ENCODE results near the gene TNFAIP8L3.

TNFAIP8L3 gene

DNA sequence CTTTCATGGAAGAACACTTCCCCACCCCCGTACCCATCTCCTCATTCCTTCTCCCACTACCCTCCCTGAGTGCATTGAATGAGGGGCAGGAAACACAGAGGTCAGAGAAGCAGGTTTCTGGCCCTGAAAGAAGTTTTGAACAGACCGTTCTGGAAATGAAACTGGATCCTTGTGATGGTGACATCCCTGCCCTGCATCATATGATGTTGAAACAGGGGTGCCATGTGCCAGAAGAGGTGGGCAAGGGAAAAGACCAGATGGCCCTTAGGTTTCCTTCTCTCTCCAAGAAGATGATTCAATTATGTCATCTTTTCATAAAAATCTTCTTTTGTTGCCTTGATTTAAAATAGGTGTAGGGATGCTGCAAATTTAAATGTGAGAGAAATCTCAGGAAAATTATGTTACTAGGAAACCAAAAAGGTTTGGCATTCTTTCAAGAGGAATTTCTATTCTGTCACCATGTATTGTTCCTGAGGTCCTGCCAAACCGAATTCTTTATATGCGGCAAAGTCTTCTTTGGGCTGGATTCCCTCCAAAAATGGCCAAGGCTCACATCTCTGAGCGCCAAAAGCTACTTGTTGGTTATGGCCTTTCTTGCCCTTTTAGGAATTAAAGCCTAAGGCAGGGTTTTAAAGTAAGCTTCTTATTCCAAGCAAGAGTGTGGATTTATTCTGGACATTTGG lies 19.9 kb upstream of the TNFAIP8L3 start:
- no peak for DNase-seq (ENCODE audit: low read depth in 2 of 2)

DNA sequence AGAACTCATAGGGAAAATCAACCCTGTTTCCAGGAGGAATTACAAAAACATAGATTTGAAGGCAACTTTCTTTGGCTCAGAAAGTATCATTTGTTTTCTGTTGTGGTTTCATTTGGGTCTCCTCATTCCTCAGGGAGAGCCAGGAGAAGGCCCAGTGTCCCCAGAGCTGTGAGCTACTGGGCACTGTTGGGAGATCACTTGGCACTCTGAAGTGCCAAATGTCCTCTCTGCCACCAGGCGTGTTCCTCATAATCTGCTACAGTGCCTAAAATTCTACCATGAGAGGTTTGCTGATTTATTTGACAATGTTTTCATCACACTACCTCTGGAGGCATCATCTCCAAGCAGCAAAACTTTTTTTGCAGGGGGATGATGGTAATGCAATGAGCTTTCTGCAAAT lies 17.4 kb upstream of the TNFAIP8L3 start:
- no peak for DNase-seq (ENCODE audit: low read depth in 2 of 2)

DNA sequence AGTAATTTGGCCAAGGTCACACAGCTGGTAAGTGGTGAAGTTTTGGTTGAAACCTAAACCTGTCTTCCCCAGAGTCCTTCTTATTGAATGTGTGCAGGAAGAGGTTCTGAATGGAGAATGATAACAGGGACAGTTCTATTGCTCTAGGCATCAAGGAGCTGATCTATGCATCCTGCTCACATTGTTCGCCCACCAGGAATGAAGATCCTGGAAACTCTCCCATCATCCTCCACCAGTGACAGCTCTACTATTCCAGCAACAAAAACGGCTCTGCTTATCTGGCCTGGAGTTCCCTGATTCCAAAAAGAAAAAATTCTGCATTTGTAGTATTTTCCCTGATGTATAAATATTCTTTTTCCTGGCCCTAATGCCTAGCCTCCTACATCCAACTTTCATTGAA lies 16.4 kb upstream of the TNFAIP8L3 start:
- no peak for DNase-seq (ENCODE audit: low read depth in 2 of 2)

DNA sequence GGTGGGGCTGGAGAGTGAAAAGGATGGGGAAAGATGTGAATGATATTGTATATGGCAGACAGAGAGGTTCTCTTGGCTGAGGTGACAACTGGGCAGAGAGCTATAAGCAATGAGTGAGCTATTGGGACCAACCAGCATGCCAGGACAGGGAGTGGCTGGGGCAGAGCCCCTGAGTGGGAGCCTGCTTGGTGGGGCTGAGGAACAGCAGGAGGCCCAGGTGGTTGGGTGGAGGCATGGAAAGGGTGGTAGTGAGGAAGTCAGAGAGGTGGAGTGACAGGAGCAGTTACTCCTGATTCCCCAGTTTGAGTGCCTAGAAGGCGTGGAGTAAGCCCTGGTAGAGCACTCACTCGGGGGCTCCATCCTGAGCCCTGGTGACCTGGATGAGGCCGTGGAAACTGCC lies 15.5 kb upstream of the TNFAIP8L3 start:
- DNase-seq (ENCODE audit: low read depth in 2 of 2), result no peak

DNA sequence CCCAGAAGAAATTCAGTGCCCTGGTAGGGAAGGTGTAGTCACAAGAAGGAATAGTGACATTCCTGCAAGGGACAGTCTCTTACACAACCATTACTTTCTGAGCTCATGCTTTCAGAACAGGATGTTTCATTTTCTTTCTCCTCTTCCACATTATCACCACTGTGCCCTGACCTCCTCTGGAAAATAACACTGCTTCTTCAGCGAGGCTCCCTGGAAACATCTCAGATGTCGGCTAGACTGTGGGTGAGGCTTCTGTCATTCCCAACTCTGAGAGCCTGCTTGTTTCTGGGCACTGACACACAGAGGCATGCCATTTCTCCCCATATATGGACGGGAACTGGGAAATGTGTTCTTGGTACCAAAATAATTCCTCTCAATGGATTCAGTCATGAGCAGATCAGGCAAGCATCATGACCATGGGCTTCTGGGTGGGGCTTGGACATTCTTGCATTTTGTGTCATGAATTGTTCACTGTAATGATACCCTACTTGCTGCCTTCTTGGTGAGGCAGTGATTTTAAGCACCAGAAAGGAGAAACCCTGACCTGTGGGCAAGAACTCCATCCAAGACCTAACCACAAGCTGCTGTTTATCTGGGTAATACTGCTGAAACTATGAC lies 14.3 kb upstream of the TNFAIP8L3 start:
- DNase-seq (ENCODE audit: low read depth in 2 of 2), result no peak

DNA sequence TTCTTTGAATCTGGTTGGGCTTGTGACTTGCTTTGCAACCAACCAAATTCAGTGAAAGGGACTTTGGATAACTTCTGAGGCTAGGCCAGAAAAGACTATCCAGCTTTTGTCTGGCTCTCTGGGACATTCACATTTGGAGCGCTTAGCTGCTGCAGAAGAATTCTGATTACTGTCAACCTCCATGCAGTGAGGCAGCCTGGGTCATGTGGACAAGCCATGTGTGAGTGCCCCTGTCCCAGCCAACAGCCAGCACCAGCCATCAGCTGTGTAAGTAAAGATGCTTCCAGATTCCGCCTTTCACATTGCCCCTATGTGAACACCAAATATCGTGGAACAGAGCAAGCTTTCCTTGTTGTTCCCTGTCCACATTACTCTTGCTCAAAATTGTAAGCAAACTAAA lies 12.9 kb upstream of the TNFAIP8L3 start:
- DNase-seq (ENCODE audit: low read depth in 2 of 2), result no peak

DNA sequence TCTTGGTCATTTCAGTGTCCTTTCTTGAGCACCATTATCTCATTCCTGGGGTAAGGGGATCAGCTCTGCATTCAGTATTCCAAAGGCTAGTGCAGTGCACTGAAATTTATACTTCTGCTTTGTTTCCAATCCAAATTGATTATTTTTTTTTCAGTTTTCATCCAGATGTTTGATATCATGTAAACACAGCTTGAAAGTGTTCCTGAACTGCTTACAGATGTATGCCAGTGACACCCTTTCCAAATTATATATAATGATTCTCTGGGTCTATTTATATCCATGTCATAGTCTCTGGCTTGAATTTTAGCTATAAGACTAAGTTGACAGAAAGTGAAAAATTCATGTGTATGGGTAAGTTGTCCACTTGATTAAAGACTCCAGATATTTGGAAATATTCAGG lies 11.8 kb upstream of the TNFAIP8L3 start:
- no peak for DNase-seq (ENCODE audit: low read depth in 2 of 2)

DNA sequence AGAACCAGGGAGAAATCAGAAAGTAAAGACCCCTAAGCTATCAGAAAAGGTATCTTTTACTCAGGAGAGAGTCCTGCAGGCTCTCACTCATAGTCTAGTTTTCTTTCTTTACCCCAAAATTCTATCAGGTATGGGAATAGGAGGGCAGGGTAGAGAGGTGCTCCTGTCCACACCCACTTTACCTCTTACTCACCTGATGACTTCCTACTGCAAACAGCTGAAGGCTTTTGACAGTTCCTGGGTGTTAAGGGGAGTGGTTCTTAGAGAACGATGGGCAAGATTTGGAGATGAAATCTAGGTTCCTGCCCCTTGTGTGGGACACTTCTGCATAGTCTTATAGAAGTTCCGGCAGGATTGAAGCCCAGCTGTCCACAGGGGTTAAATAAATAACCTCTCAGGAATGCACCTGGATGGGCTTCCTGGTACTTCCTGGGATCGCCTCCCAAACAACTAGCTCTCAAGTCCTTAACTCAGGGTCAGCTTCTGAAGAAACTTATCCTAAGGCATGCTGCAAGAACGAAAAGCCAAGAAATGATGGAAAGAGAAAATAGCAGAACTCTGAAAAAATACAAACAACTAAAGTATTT lies 10.8 kb upstream of the TNFAIP8L3 start:
- DNase-seq (ENCODE audit: low read depth in 2 of 2), result no peak

DNA sequence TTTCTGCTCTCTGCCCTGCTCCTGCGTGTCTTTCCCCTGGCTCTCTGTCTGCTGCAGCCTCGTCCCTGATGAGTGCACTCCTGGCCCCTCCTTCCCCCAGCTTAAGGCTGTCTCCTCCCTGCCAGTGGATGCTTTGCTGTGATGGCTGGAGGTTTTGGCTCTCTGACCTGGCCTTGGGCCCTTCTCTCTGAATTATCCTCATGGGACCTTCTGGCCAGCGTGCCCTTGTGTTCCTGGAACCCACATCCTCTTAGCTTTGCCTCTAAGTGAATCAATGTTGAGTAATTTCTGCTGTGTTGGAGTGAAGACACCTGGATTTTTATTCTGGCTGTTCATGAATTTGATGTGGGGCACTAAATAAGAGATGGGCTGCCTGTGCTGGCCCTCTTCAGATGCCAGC lies 9.8 kb upstream of the TNFAIP8L3 start:
- no peak for DNase-seq (ENCODE audit: low read depth in 2 of 2)

DNA sequence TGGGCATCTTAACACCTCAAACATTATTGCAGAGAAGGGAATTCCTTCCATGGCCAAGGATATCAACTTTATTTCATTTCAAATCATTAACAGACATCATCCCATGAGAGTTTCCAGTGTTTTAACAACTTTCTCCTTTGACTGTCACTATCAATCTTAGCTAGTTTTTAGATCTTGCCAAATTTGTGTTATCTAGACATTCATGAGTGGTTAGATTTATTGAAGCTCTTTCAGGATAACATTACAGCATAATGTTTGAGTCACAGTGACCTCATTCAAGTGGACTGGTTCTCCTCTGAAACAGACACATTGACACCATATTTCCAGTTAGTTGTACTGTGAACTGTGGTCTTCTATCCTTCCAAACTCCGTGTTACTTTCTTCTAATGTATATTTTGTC lies 8.6 kb upstream of the TNFAIP8L3 start:
- DNase-seq (ENCODE audit: low read depth in 2 of 2), result no peak

DNA sequence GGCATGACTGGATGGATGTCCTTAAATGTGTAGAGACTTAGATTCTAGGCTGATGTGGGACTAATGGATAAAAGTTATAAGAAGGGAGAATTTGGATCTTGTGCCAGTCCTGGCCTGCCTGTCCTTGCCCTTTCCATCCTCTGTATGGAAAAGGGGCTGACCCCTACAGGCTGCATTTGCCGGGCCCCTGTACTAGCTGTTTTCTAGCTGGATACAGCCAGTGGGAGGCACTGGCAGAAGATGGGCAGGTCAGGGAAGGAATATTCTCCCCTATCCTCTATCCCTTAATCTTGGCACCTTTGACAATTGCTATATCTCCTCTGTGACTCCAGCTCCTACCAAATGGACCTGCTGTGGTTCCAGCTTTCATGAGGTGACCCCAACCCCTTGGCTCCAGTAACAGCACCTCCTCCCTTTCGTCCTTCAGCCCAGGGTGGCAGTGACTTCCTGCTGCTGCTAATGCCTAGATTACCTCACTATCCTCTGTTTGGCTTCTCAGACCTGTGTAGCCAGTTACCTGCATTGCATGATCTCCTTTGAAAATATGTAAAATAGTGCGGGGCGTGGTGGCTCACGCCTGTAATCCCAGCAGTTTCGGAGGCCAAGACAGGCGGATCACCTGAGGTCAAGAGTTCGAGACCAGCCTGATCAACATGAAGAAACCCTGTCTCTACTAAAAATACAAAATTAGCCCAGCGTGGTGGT lies 6.2 kb upstream of the TNFAIP8L3 start:
- DNase-seq (ENCODE audit: low read depth in 2 of 2), result no peak

DNA sequence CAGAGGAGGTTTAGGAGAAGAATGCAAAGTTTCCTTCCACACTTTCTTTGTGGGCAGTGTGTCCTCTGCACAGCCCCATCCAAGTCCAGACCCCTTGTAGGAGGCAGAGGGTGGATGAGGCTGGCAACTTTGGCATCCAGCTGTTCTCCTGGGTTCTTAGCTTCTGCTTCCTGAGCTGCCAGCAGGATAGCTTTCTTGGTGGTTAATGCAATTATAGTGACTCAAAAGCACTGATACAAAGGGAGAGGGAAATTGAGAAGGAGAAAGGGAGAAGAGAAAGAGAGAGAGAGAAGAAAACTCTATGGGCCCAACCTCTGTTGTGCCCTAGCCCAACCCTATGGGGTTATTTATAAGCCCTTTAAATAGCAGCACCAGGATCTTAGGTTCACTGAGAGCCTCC lies 4.5 kb upstream of the TNFAIP8L3 start:
- no peak for DNase-seq (ENCODE audit: low read depth in 2 of 2)

DNA sequence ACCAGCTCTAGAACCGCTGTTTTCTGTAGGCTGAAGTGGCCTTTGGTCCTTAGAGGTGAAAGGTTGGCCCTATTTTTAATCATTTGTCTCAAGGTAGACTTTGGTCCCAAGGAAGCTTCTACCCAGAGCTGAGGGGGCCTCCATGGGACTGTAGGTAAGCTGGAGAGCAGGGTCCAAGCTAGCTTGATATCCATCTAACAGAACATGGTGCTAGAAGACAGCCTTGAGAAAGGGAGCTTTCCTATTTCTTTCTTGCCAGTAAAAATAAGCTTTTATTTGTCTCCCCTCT lies 3.6 kb upstream of the TNFAIP8L3 start:
- no peak for DNase-seq (ENCODE audit: low read depth in 2 of 2)

DNA sequence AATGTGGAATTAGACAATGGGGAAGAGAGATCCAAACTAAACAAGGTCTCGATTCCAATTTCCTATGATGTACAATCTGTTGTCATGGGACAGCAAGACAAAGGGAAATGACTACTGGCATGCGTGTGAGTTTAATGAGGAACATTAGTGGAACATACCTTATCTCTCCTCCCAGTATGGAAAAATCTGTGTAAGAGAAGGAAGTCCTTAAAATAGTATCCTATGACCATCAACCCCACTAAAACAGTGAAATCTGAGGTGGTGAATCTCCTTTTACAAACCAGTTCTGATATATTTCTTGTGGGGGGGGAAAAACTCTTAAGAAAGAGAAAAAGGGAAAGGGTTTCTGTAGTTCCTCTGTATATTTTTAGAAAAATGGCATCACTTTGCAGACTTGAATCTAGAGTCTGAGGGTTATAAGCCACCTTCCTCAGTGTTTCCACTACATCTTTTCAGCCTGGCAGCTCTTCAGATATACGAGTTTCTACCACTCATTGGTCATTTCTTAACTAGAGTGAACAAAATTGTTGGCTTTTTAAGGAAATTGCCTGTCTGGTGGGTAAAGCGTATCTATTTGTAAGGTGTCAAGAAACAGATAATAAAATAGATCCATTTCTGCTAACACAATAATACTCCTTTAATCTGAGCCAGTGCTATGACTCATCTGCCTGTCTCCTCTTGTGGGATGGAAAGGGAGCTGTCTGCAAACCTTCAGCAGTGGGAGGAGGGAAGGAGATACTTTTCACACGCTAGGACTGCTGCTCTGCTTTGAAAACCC lies 3.0 kb upstream of the TNFAIP8L3 start:
- no peak for DNase-seq (ENCODE audit: low read depth in 2 of 2)

DNA sequence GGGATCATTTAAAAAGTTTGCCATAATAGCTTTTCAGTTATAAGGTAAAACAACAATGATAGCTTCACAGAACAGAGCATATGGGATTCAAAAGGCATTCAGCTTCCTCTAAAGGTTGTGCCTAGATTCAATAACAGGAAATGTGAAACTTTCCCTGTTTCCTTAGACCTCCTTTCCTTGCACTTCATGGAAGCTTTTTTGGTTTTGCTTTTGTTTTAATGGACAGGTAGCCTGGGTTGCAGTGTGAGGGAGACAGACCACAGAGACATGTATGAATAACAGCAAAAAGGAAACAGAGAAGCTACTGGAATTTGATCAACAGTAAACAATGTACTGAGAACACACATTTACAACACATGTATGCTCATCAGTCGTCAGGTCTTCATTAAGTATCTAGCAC lies 2.3 kb upstream of the TNFAIP8L3 start:
- no peak for DNase-seq (ENCODE audit: low read depth in 2 of 2)

DNA sequence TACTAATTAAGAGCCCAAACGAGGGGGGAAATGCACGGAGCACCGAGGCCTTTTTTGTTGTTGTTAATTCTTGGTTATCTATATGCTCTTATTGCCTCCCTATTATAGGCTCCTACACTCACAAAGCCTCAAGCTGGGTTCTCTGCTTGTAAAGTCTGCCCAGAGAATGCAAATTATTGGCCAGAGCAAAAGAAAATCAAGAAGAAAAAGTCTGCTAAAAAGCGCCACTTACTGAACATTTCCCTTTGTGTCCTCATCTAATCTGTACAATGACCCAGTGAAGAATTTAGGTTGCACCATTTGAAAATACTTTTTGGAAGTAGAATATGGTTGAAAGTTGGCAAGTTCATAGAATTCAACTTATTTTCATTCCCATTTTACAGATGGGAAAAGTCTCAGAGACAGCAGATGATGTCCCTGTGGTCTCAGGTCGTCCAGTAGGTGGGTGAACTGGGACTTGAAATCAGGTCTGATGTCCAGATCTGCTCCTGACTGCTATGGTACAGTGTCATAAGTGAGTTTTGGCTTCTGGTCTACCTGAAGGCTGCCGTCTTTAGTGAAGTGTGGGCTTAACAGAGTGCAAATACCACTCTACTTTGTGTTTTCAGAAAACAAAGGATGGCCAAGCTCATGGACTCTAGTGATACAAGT lies 1.1 kb upstream of the TNFAIP8L3 start:
- DNase-seq (ENCODE audit: low read depth in 2 of 2), result no peak

DNA sequence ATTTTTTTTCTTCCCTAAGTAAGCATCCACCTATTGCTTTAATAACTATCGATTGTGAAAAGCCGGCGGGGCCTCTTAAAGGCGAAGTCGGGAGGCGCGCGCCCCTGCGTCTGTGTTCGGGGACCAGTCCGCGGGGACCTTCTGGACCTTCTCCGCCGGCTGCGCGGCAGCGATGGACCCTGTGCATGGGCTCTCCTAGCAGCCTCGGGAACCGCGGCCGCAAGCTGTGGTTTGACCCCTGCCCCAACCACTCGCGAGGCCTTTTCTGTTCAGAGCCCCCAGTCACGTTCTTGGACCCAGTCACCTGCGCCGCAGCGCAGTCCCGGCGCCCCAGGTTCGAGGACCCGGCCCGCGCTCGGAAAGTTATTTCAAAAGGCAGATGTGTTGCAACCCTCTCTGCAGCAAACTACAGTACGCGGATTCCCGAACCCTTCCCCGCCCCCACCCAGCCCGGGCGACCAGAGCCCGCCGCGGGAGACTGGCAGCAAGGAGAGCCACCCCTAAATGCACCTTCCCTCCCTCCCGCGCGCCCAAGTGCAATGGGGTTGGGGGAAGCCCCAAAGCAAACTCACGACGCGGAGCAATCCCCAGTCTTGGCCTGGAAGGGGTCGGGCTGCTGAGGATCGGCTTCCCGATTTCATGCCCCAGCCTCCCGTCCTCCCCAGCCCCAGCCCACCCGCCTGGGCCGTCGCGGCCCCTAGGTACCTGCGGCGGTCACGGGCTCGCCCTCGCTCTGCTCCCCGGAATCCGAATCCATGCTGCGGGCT lies 684 bp downstream of the TNFAIP8L3 start:
- DNase-seq (ENCODE audit: low read depth in 2 of 2), result no peak

DNA sequence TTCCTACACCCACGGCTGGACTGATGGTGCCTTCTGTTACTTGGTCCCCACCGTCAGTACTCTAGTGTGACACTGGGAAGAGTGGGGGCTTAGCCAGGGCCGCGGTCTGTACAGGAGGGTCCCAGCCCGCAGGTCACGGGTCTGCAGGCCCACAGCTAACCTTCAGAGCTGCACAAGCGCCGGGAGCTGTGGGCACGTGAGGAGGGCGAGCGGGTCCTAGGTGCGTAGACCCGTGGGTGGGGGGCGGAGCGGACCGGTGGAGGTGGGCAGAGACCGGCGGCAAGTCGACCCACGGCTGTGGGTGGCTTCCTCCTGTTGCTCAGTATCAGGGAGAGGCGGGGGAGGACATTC lies 1.2 kb downstream of the TNFAIP8L3 start:
- no peak for DNase-seq (ENCODE audit: low read depth in 2 of 2)

DNA sequence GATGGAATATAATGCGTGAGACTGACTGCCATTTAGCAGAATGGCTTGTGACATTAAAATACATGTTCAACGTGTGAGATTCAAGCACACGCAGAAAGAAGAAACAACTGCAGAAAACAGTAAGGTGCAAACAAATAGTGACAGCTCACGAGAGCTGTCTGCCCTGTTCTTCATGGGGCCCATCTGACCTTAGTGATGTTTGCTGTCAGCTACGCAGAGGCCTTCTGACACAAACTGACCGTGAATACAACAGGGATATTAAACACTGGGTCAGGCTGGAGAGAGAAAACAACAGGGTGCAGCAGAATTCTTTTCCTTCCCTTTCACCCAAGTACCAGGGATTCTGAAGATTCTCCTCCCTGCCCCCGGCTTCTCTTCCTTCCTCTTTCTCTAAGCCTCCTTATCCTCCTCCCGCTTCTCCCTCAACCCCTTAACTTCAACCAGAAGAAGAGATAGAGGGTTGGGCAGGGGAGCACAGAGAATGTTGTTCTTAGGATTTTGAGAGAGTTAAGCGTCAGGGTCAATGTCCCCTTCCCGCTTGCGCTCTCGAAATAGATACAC lies 2.1 kb downstream of the TNFAIP8L3 start:
- no peak for DNase-seq (ENCODE audit: low read depth in 2 of 2)

DNA sequence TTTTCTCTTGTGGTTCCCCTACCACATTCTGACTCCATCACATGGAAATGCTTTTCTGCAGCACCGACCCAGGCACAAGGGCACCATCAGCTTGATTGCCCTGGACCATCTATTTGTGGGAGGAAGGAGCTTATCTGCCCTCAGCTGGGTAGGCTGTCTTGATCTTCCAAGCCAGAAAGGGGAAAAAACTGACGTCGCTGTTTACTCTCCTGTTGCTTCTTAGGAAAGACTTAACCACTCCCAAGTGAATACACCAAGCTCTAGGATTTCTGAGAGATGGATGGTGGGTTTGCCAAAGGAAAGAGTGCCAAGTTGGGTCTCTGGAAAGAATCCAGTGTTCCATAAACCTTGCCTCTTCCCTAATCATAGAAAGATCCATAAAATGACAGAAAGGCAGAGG lies 4.0 kb downstream of the TNFAIP8L3 start:
- DNase-seq (ENCODE audit: low read depth in 2 of 2), result no peak

Measured in stimulated activated CD4-positive, alpha-beta T cell treated with anti-CD3 and anti-CD28 coated beads, Interleukin-12 subunit alpha, Interleukin-12 subunit beta, amount 100 ng/mL, for 24 hours (primary cell).